HFFc6 (cell line): ENCODE data around the gene ANKRD2. TPM values are rescaled to one million over a fixed set of nuclear protein-coding genes. Genes with fewer than 3 reads are reported as not detected.

Experiments
- DNase-seq: peaks from one replicate; pipeline ENCODE4 v3.0.0-alpha.2; 2018
- H3K27ac Mint-ChIP-seq: 2 replicates; pipeline ENCODE4 v1.8.0; 2020; ENCODE audit warnings: mild to moderate bottlenecking, mixed read lengths
- H3K27me3 Mint-ChIP-seq: 2 replicates; pipeline ENCODE4 v1.8.0; 2021; ENCODE audit warnings: mild to moderate bottlenecking, moderate library complexity, mixed read lengths; ENCODE audit not compliant: insufficient read depth
- H3K36me3 Mint-ChIP-seq: 2 replicates; pipeline ENCODE4 v1.8.0; 2021; ENCODE audit warnings: low read depth, mixed read lengths
- H3K4me1 Mint-ChIP-seq: 2 replicates; pipeline ENCODE4 v1.8.0; 2020; ENCODE audit warnings: low read depth, mixed read lengths
- H3K4me3 Mint-ChIP-seq: 2 replicates; pipeline ENCODE4 v1.8.0; 2020; ENCODE audit warnings: mild to moderate bottlenecking, moderate library complexity, mixed read lengths
- H3K9me3 Mint-ChIP-seq: 2 replicates; pipeline ENCODE4 v1.8.0; 2020; ENCODE audit warnings: mild to moderate bottlenecking, mixed read lengths
- CTCF ChIP-seq: fragments of 200-600 bp; sonication (generic); IDR thresholded peaks from 2 replicates; pipeline ENCODE4 v1.5.0; 2021; ENCODE audit warnings: antibody characterized with exemption, mild to moderate bottlenecking
- total RNA-seq, 6 experiments: library from RNA; stranded (reverse); fragmentation: NEBNext Ultra II Directional; extraction: Animal tissue kit (Norgen Biotek cat#: 25700); gene quantifications; 2 replicates in 1 of 6; 3 replicates in 5 of 6; pipeline ENCODE4 v1.2.3, GENCODE V29; 2021

The ANKRD2 gene
- total RNA-seq, 6 experiments from 2014 or later: 0.31 to 7.7 (median 6.5) TPM

GRCh38 chr10:97585439-97585811 lies 12.8 kb downstream of the ANKRD2 start:
- TF ChIP-seq CTCF: no peak
- Mint-ChIP-seq H3K36me3 (no peaks in the 10 kb centered on the region), H3K27me3 (no peaks in the 10 kb centered on the region; the same call in 1 of the 2 replicates), H3K27ac (no peak overlapping the region), H3K4me3 (no peak overlapping the region), H3K4me1 (peaks cover 13% of the 10 kb centered on the region), H3K9me3 (no peaks in the 10 kb centered on the region)
- DNase-seq: no peak

GRCh38 chr10:97587183-97587582 lies 14.6 kb downstream of the ANKRD2 start:
- H3K27ac Mint-ChIP-seq: no peak overlapping the region
- no peak for TF ChIP-seq CTCF
- H3K27me3 Mint-ChIP-seq: no peaks in the 10 kb centered on the region
- no peaks in the 10 kb centered on the region for H3K36me3 Mint-ChIP-seq
- DNase-seq: no peak
- H3K4me3 Mint-ChIP-seq: no peak overlapping the region
- H3K9me3 Mint-ChIP-seq: no peaks in the 10 kb centered on the region
- peaks cover 13% of the 10 kb centered on the region for H3K4me1 Mint-ChIP-seq

- no peak within 1 kb of the TSS for H3K27ac Mint-ChIP-seq
- peaks cover 6% of the 10 kb centered on the region for H3K4me1 Mint-ChIP-seq
- DNase-seq: no peak
- no peaks in the 10 kb centered on the region for H3K36me3 Mint-ChIP-seq
- no peak for TF ChIP-seq CTCF
- H3K27me3 Mint-ChIP-seq: peaks cover 2% of the 10 kb centered on the region; the same call in 1 of the 2 replicates
- no peaks in the 10 kb centered on the region for H3K9me3 Mint-ChIP-seq
- H3K4me3 Mint-ChIP-seq: no peak within 1 kb of the TSS
Observed at GRCh38 chr10:97589479-97589878, 16.9 kb downstream of the ANKRD2 start, which contains the start of gene C10orf62. Gene C10orf62, plus strand, starts transcription at chr10:97589721. Its CDS starts 177 bp downstream, at chr10:97589898.

- Mint-ChIP-seq H3K9me3 (no peaks in the 10 kb centered on the region), H3K27me3 (peaks cover 2% of the 10 kb centered on the region; the same call in 1 of the 2 replicates), H3K36me3 (no peaks in the 10 kb centered on the region), H3K27ac (no peak overlapping the region), H3K4me1 (peaks cover 12% of the 10 kb centered on the region), H3K4me3 (no peak overlapping the region)
- no peak for DNase-seq
- no peak for TF ChIP-seq CTCF
Observed at GRCh38 chr10:97590082-97590747, 17.6 kb downstream of the ANKRD2 start.

- H3K4me3 Mint-ChIP-seq: no peak overlapping the region
- H3K4me1 Mint-ChIP-seq: peaks cover 14% of the 10 kb centered on the region
- no peaks in the 10 kb centered on the region for H3K36me3 Mint-ChIP-seq
- TF ChIP-seq CTCF: no peak
- H3K27me3 Mint-ChIP-seq: peaks cover 2% of the 10 kb centered on the region; the same call in 1 of the 2 replicates
- no peak overlapping the region for H3K27ac Mint-ChIP-seq
- H3K9me3 Mint-ChIP-seq: no peaks in the 10 kb centered on the region
- no peak for DNase-seq
Observed at GRCh38 chr10:97590748-97591495, 18.3 kb downstream of the ANKRD2 start.
